Measurements from ENCODE around the gene METTL6. TPM values are rescaled to one million over a fixed set of nuclear protein-coding genes. Genes with fewer than 3 reads are reported as not detected.

Gene METTL6
- total RNA-seq, 2 donors from 2014 or later: 22.3 to 24.8 TPM

- Mint-ChIP-seq H3K27ac (no peak overlapping the region), H3K27me3 (ENCODE audit: insufficient read depth) (no peaks in the 10 kb centered on the region), H3K36me3 (ENCODE audit: low read depth) (peaks cover 41% of the 10 kb centered on the region), H3K4me1 (no peaks in the 10 kb centered on the region), H3K4me3 (no peak overlapping the region), H3K9me3 (no peaks in the 10 kb centered on the region)
- Histone ChIP-seq H3K36me3 (ENCODE audit: control insufficient read depth, insufficient read depth, low read length) (peaks cover 42% of the 10 kb centered on the region), H3K27me3 (ENCODE audit: control insufficient read depth, insufficient read depth, low read length, poor library complexity, severe bottlenecking) (no peaks in the 10 kb centered on the region), H3K9me3 (ENCODE audit: control insufficient read depth, low read length) (no peaks in the 10 kb centered on the region), H3K27ac (ENCODE audit: low read depth, low read length) (no peak overlapping the region), H3K4me3 (ENCODE audit: low read length) (no peak overlapping the region), H3K4me1 (ENCODE audit: control insufficient read depth, insufficient read depth, low read length) (no peaks in the 10 kb centered on the region), H3K9ac (ENCODE audit: extremely low read depth, low read length, poor library complexity, severe bottlenecking) (no peak overlapping the region)
- 89% methylated on average over 2 of the region's 2 CpGs; no CpG with 5 or more reads in 1 of the 2 experiments for WGBS, 2 experiments (ENCODE audit: insufficient coverage in 1 of 2, insufficient read length in 1 of 2)
- no peak for DNase-seq
- TF ChIP-seq CTCF (conservative IDR thresholded peaks at IDR 0.05): no peak
Measured at GRCh38 chr3:15409774-15410173, 17.6 kb downstream of the METTL6 start.

GRCh38 chr3:15409239-15409638 lies 18.1 kb downstream of the METTL6 start:
- WGBS, 2 experiments (ENCODE audit: insufficient coverage in 1 of 2, insufficient read length in 1 of 2): 96 to 100% methylated on average over 2 to 3 of the region's 3 CpGs
- H3K36me3 ChIP-seq (ENCODE audit: control insufficient read depth, insufficient read depth, low read length): peaks cover 36% of the 10 kb centered on the region
- H3K4me3 ChIP-seq (ENCODE audit: low read length): no peak overlapping the region
- H3K27ac Mint-ChIP-seq: no peak overlapping the region
- H3K4me1 ChIP-seq (ENCODE audit: control insufficient read depth, insufficient read depth, low read length): no peaks in the 10 kb centered on the region
- no peak overlapping the region for H3K27ac ChIP-seq (ENCODE audit: low read depth, low read length)
- no peaks in the 10 kb centered on the region for H3K9me3 ChIP-seq (ENCODE audit: control insufficient read depth, low read length)
- no peaks in the 10 kb centered on the region for H3K4me1 Mint-ChIP-seq
- H3K27me3 ChIP-seq (ENCODE audit: control insufficient read depth, insufficient read depth, low read length, poor library complexity, severe bottlenecking): no peaks in the 10 kb centered on the region
- no peak overlapping the region for H3K9ac ChIP-seq (ENCODE audit: extremely low read depth, low read length, poor library complexity, severe bottlenecking)
- H3K9me3 Mint-ChIP-seq: no peaks in the 10 kb centered on the region
- H3K36me3 Mint-ChIP-seq (ENCODE audit: low read depth): peaks cover 36% of the 10 kb centered on the region
- no peak for DNase-seq
- H3K4me3 Mint-ChIP-seq: no peak overlapping the region
- TF ChIP-seq CTCF (conservative IDR thresholded peaks at IDR 0.05): no peak
- H3K27me3 Mint-ChIP-seq (ENCODE audit: insufficient read depth): no peaks in the 10 kb centered on the region

DNA sequence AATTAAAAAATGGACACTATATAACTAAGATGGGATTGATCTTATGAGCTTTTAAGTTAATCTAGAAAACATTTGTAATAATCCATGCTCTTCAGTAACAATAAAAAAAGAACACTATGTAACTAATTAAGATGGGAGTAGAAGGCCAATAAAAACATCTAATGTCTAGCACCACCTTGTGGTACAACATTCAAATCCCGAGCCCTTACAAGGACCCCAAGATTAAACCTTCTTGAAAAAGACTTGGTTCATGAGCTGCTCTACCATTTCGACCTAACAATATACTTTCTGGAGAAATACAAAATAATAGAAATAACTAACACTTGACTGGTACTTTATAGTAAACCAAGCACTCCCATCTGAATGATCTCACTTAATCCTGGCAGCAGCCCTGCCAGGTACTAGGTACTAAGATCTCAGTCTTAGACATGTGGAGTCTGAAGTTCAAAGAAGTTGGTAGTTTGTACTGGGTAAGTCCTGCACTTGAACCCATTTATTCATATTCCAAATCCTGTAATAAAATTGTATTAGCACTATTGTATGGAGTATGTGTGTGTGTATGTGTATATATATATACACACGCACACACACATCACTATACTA lies 21.8 kb downstream of the METTL6 start:
- Histone ChIP-seq H3K9ac (ENCODE audit: extremely low read depth, low read length, poor library complexity, severe bottlenecking) (no peak overlapping the region), H3K4me3 (ENCODE audit: low read length) (no peak overlapping the region), H3K27ac (ENCODE audit: low read depth, low read length) (no peak overlapping the region), H3K36me3 (ENCODE audit: control insufficient read depth, insufficient read depth, low read length) (peaks cover 15% of the 10 kb centered on the region), H3K9me3 (ENCODE audit: control insufficient read depth, low read length) (no peaks in the 10 kb centered on the region), H3K27me3 (ENCODE audit: control insufficient read depth, insufficient read depth, low read length, poor library complexity, severe bottlenecking) (no peaks in the 10 kb centered on the region), H3K4me1 (ENCODE audit: control insufficient read depth, insufficient read depth, low read length) (no peaks in the 10 kb centered on the region)
- Mint-ChIP-seq H3K4me3 (no peak overlapping the region), H3K36me3 (ENCODE audit: low read depth) (peaks cover 14% of the 10 kb centered on the region), H3K27ac (no peak overlapping the region), H3K9me3 (no peaks in the 10 kb centered on the region), H3K27me3 (ENCODE audit: insufficient read depth) (no peaks in the 10 kb centered on the region), H3K4me1 (no peaks in the 10 kb centered on the region)
- 12% methylated on average over 2 of the region's 3 CpGs; no CpG with 5 or more reads in 1 of the 2 experiments for WGBS, 2 experiments (ENCODE audit: insufficient coverage in 1 of 2, insufficient read length in 1 of 2)
- DNase-seq: peak; percentile 55
- peak; percentile 90 for TF ChIP-seq CTCF (conservative IDR thresholded peaks at IDR 0.05)

All from endodermal cell (in vitro differentiated cells).